HEK293T (cell line): Measurements from ENCODE around the gene SLC6A13.

Experiments
- CTCF ChIA-PET: fragments of 350-600 bp; formaldehyde crosslinking; extraction: SDS; loops from one replicate; lab custom pipeline; 2021; ENCODE audit warnings: antibody characterized with exemption, inconsistent platforms; lab: Yijun Ruan, JAX
- POLR2A ChIA-PET: fragments of 350-600 bp; formaldehyde crosslinking; extraction: SDS; loops from one replicate; lab custom pipeline; 2020; ENCODE audit warnings: antibody characterized with exemption, inconsistent platforms; lab: Yijun Ruan, JAX
- DNase-seq: peaks from one replicate; pipeline ENCODE4 v3.0.0; 2012; ENCODE audit warnings: mixed read lengths; ENCODE audit errors: extremely low spot score
- ARNT ChIP-seq: fragments of 450-650 bp; IDR thresholded peaks from 2 replicates; pipeline ENCODE4 v1.6.1; 2017; ENCODE audit warnings: mild to moderate bottlenecking
- BHLHE40 ChIP-seq: fragments of 450-650 bp; IDR thresholded peaks from 2 replicates; pipeline ENCODE4 v1.6.1; 2016; ENCODE audit warnings: mild to moderate bottlenecking, moderate library complexity, borderline replicate concordance
- CTBP1 ChIP-seq: fragments of 450-650 bp; IDR thresholded peaks from 2 replicates; pipeline ENCODE4 v1.6.1; 2016; ENCODE audit warnings: borderline replicate concordance
- ELF4 ChIP-seq: fragments of 450-650 bp; IDR thresholded peaks from 2 replicates; pipeline ENCODE4 v1.6.1; 2017; ENCODE audit warnings: antibody characterized with exemption
- FOXA1 ChIP-seq: fragments of 450-650 bp; IDR thresholded peaks from 2 replicates; pipeline ENCODE4 v1.6.1; 2016; ENCODE audit warnings: mild to moderate bottlenecking
- FOXK2 ChIP-seq: fragments of 450-650 bp; IDR thresholded peaks from 2 replicates; pipeline ENCODE4 v1.6.1; 2016; ENCODE audit warnings: mild to moderate bottlenecking
- FOXM1 ChIP-seq: fragments of 450-650 bp; IDR thresholded peaks from 2 replicates; pipeline ENCODE4 v1.6.1; 2017; ENCODE audit warnings: mild to moderate bottlenecking, borderline replicate concordance
- HDGF ChIP-seq: fragments of 450-650 bp; IDR thresholded peaks from 2 replicates; pipeline ENCODE4 v1.6.1; 2017; ENCODE audit warnings: antibody characterized with exemption, borderline replicate concordance
- L3MBTL2 ChIP-seq: fragments of 450-650 bp; conservative IDR thresholded peaks from 2 replicates; pipeline ENCODE4 v1.6.1; 2016; ENCODE audit warnings: mild to moderate bottlenecking
- LEF1 ChIP-seq: fragments of 450-650 bp; IDR thresholded peaks from 2 replicates; pipeline ENCODE4 v1.6.1; 2017; ENCODE audit warnings: mild to moderate bottlenecking, borderline replicate concordance
- NFRKB ChIP-seq: fragments of 450-650 bp; IDR thresholded peaks from 2 replicates; pipeline ENCODE4 v1.6.1; 2016; ENCODE audit warnings: mild to moderate bottlenecking, moderate library complexity
- PKNOX1 ChIP-seq: fragments of 450-650 bp; IDR thresholded peaks from 2 replicates; pipeline ENCODE4 v1.6.1; 2016
- SP1 ChIP-seq: fragments of 450-650 bp; IDR thresholded peaks from 2 replicates; pipeline ENCODE4 v1.6.1; 2017
- SUZ12 ChIP-seq: fragments of 450-650 bp; IDR thresholded peaks from 2 replicates; pipeline ENCODE4 v1.6.1; 2016; ENCODE audit warnings: mild to moderate bottlenecking
- TARDBP ChIP-seq: fragments of 450-650 bp; IDR thresholded peaks from 2 replicates; pipeline ENCODE4 v1.6.1; 2016
- ZNF384 ChIP-seq: fragments of 450-650 bp; IDR thresholded peaks from 2 replicates; pipeline ENCODE4 v1.6.1; 2016

Gene SLC6A13

GRCh38 chr12:275812-276211 is 13.2 kb upstream of the SLC6A13 start:
- CTCF ChIA-PET = no interaction called here
- no peak for DNase-seq
- POLR2A ChIA-PET = interaction anchor here (0.8 to 1.0 kb wide), 2 partner anchors 13 to 14 kb away, joined by 3 read pairs; no protein-coding TSS in a partner anchor
- no peak for TF ChIP-seq FOXA1
- TF ChIP-seq BHLHE40 = no peak
- no peak for TF ChIP-seq SUZ12
- no peak for TF ChIP-seq NFRKB
- no peak for TF ChIP-seq ELF4
- TF ChIP-seq ZNF384 = no peak
- TF ChIP-seq CTBP1 = no peak
- no peak for TF ChIP-seq LEF1
- no peak for TF ChIP-seq ARNT
- TF ChIP-seq SP1 = no peak
- no peak for TF ChIP-seq FOXM1
- TF ChIP-seq FOXK2 = no peak
- TF ChIP-seq L3MBTL2 = no peak
- no peak for TF ChIP-seq TARDBP
- TF ChIP-seq PKNOX1 = no peak
- no peak for TF ChIP-seq HDGF

DNA sequence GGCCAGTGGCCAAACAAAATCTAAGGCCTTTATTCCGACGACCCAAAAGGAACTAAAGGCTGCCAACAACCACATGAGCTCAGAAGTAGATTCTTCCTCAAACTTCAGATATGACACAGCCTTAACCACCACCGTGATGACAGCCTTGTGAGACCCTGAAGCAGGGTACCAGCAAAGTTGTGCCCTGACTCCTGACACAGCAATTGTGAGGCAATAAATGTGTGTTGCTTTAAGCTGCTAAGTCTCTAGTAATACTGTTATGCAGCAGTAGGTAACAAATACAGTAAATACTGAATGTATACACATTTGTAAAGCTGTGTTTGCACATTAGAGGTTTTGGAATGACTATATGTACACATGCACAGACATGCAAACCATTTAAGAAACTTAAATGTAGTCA is 10.7 kb upstream of the SLC6A13 start:
- no peak for DNase-seq
- TF ChIP-seq ELF4 (no peak), TARDBP (no peak), FOXK2 (no peak), LEF1 (no peak), NFRKB (no peak), ZNF384 (no peak), FOXM1 (no peak), SUZ12 (no peak), BHLHE40 (no peak), ARNT (no peak), SP1 (no peak), CTBP1 (no peak), PKNOX1 (no peak), FOXA1 (no peak)
- ChIA-PET POLR2A (interaction anchor here (0.5 kb wide), 1 partner anchor 23 kb away, joined by 3 read pairs; no protein-coding TSS in a partner anchor), CTCF (no interaction called here)

GRCh38 chr12:272942-273341 is 10.3 kb upstream of the SLC6A13 start:
- CTCF ChIA-PET = no interaction called here
- POLR2A ChIA-PET = no interaction called here
- no peak for DNase-seq
- TF ChIP-seq NFRKB (no peak), BHLHE40 (no peak), FOXK2 (no peak), SP1 (no peak), FOXM1 (no peak), TARDBP (no peak), ARNT (no peak), FOXA1 (no peak), ELF4 (no peak), CTBP1 (no peak), SUZ12 (no peak), LEF1 (no peak), ZNF384 (no peak), HDGF (no peak), PKNOX1 (no peak), L3MBTL2 (no peak)

DNA sequence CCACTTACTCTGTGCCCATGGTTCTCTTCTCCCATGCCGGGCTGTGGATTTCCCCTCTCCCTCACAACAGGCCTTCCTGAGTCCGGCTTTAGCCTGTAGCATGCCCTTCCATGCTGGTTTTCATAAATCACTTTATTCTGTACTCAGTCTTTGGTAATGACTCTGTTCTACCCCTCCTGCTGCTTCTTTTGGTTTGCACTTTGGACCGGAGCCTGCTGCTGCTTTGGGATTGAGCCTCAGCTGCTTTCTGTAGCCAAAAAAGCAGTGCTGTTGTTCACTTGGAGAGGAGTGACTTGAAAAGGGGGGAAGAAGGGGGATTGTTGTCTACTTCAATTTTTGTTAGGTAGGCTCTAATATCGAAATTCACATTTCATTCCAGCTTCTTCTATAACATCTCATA is 8.5 kb upstream of the SLC6A13 start:
- ChIA-PET POLR2A (no interaction called here), CTCF (no interaction called here)
- TF ChIP-seq CTBP1 (no peak), FOXK2 (no peak), FOXA1 (no peak), PKNOX1 (no peak), SP1 (no peak), ELF4 (no peak), BHLHE40 (no peak), NFRKB (no peak), LEF1 (no peak)
- DNase-seq = no peak

DNA sequence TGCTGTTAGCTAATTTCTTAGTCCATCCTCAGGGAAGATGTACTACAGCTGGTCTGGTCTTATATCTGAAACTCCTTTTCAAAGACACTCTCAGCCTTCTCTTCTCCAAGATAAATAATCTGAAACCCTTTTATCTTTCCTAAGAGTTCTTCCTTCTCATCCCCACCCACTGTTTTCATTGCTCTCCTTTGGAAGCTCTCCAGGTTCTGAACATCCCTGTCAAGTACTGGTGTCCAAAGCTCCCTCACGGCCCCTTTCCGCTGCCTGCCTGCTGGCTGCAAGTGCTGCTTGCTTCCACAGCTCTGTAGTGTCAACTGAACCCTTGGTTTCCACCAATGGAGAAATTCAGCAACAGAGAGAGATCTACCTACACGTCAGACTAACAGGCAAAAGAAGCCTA is 6.6 kb upstream of the SLC6A13 start:
- DNase-seq = no peak
- CTCF ChIA-PET = no interaction called here
- TF ChIP-seq TARDBP = no peak
- no peak for TF ChIP-seq CTBP1
- TF ChIP-seq SP1 = no peak
- no peak for TF ChIP-seq BHLHE40
- TF ChIP-seq FOXA1 = no peak
- POLR2A ChIA-PET = no interaction called here

DNA sequence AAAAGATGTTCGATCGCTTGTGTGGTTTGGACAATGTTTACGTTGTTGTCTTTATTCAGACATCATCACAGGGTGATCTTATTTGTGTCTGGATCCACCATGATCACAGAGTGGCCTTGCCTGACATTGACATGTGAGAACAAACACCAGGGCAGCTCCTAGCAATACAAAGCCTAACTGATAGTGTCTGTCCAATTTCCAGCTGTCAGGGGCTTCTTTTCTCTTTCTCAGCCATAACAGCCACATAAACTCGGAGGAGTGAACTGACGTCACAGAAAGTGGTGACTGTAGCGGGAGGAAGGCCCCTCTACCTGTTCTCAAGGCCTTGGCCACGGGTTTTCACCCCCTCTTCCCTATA is 5.8 kb upstream of the SLC6A13 start:
- DNase-seq = no peak
- POLR2A ChIA-PET = no interaction called here
- TF ChIP-seq ELF4 = no peak
- TF ChIP-seq ARNT = no peak
- TF ChIP-seq FOXK2 = no peak
- no peak for TF ChIP-seq FOXM1
- TF ChIP-seq FOXA1 = no peak
- no peak for TF ChIP-seq HDGF
- no peak for TF ChIP-seq ZNF384
- TF ChIP-seq SP1 = no peak
- no peak for TF ChIP-seq L3MBTL2
- no peak for TF ChIP-seq BHLHE40
- no peak for TF ChIP-seq NFRKB
- TF ChIP-seq TARDBP = no peak
- CTCF ChIA-PET = no interaction called here
